Transverse colon (tissue), 4 donors: Measurements from ENCODE around the gene GPR176. TPM values are rescaled to one million over a fixed set of nuclear protein-coding genes. Genes with fewer than 3 reads are reported as not detected.
A peak's percentile ranks its signal among the peaks of the same experiment; 100 is the strongest.

Experiments
- DNase-seq: peaks from one replicate; pipeline ENCODE4 v3.0.0-alpha.2; 2019
- H3K27ac ChIP-seq, 4 donors: fragments of 200-600 bp; sonication (generic); 2 replicates each; pipeline ENCODE4 v1.5.1; 2016 to 2018; ENCODE audit warnings: inconsistent platforms in 4 of 4
- H3K27me3 ChIP-seq: fragments of 200-600 bp; sonication (generic); 2 replicates; pipeline ENCODE4 v1.5.1; 2017; ENCODE audit warnings: inconsistent platforms
- H3K36me3 ChIP-seq, 4 donors: fragments of 200-600 bp; sonication (generic); 2 replicates each; pipeline ENCODE4 v1.5.1; 2017 to 2019; ENCODE audit warnings: inconsistent platforms in 4 of 4
- H3K4me1 ChIP-seq, 4 donors: fragments of 200-600 bp; sonication (generic); 2 replicates each; pipeline ENCODE4 v1.5.1; 2017 to 2020; ENCODE audit warnings: inconsistent platforms in 4 of 4
- H3K4me3 ChIP-seq, 4 donors: fragments of 200-600 bp; sonication (generic); 1 replicate in 1 of 4; 2 replicates in 3 of 4; pipeline versions ENCODE4 v1.5.1 to v1.6.1; 2017 to 2019; ENCODE audit warnings: inconsistent platforms in 4 of 4
- H3K9me3 ChIP-seq, 2 donors: fragments of 200-600 bp; sonication (generic); 2 replicates each; pipeline ENCODE4 v1.5.1; 2017 to 2019; ENCODE audit warnings: inconsistent platforms in 2 of 2
- EP300 ChIP-seq: sonication (generic); formaldehyde crosslinking; IDR thresholded peaks from one replicate; pipeline ENCODE4 v1.6.1; 2017; ENCODE audit warnings: antibody characterized with exemption, low read depth
- POLR2A ChIP-seq: fragments of 450-650 bp; IDR thresholded peaks from one replicate; pipeline ENCODE4 v1.6.1; 2016; ENCODE audit warnings: antibody characterized with exemption, mild to moderate bottlenecking, moderate library complexity
- POLR2AphosphoS5 ChIP-seq, 3 donors: sonication (generic); formaldehyde crosslinking; IDR thresholded peaks; one replicate each; pipeline ENCODE4 v1.6.1; 2016; ENCODE audit warnings: antibody characterized with exemption in 3 of 3
- WGBS, 2 donors: methylation state at CpG; one replicate each; pipeline ENCODE4 v1.1.5; 2018; ENCODE audit warnings: low coverage in 1 of 2; 5-methylcytosine and 5-hydroxymethylcytosine counted together
- in situ Hi-C, 4 donors: fragments of 200-750 bp; cut with MboI; loops; one replicate each; pipeline versions ENCODE4 v1.15.0 to v1.15.1; 2017; ENCODE audit warnings: low sequenced_read_pairs in 3 of 4, low pct_ligation_motif_present in 1 of 4, low pct_unique_long_range_greater_than_20kb in 1 of 4
- intact Hi-C: fragments of 100-400 bp; cut with DNase I; formaldehyde crosslinking; loops from one replicate; pipeline ENCODE4 v1.15.1; 2023; ENCODE audit warnings: low total_unique reads
- total RNA-seq, 4 donors: library from RNA; depleted of rRNA; stranded (reverse); fragments of >200 nt; gene quantifications; one replicate each; pipeline ENCODE4 v1.1.0, GENCODE V29; 2016
- TF ChIP-seq, protein P1 (sequence below), 5 experiments: fragments of 200-600 bp in 3 of 5; fragments of 450-650 bp in 2 of 5; sonication (generic) in 3 of 5; IDR thresholded peaks; 1 replicate in 2 of 5; 2 replicates in 3 of 5; pipeline ENCODE4 v1.5.1; 2016 to 2017; ENCODE audit warnings: antibody characterized with exemption in 5 of 5, inconsistent platforms in 3 of 5, mild to moderate bottlenecking in 2 of 5, moderate library complexity in 1 of 5

The GPR176 gene
- total RNA-seq, 4 donors from 2014 or later = 1.6 to 10.9 (median 2.5) TPM; not detected in 1

GRCh38 chr15:39939487-39940452 is 19.7 kb upstream of the GPR176 start:
- peak overlapping the region in 2 of 4 donors; percentile 31 to 47 for H3K27ac ChIP-seq
- no peak for DNase-seq
- TF ChIP-seq POLR2A (no peak), POLR2AphosphoS5 (IDR thresholded peaks at IDR 0.05) (no peak)
- intact Hi-C loops (no loop called here), in situ Hi-C loops (no loop called here)
- peaks cover 0 to 25% (median 7%) of the 10 kb centered on the region in 4 donors for H3K36me3 ChIP-seq
- peaks cover 0 to 31% (median 16%) of the 10 kb centered on the region in 4 donors for H3K4me1 ChIP-seq
- H3K27me3 ChIP-seq = no peaks in the 10 kb centered on the region
- no peaks in the 10 kb centered on the region for H3K9me3 ChIP-seq
- 40 to 72% methylated on average over 2 to 6 of the region's 6 CpGs for WGBS, 2 donors
- H3K4me3 ChIP-seq = no peak overlapping the region

DNA sequence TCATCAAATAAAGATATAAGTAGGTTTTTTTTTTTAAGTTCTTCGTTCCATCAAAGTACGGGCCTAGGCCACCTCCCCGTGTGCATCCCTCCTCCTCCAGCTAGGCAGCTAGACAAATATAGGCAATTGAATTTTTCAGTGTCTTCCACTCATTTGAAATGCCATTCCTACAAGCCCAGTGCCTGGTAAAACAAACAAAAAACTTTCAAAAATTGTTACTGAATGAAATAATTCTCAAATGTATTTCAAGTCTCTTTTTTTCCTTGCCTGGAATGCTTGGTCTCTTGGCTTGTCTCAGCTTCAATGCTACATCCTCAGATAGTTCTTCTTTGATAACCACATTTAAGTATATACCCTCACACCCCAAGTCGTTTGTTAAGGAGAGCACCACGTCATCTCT is 17.6 kb upstream of the GPR176 start:
- TF ChIP-seq, protein P1, sequence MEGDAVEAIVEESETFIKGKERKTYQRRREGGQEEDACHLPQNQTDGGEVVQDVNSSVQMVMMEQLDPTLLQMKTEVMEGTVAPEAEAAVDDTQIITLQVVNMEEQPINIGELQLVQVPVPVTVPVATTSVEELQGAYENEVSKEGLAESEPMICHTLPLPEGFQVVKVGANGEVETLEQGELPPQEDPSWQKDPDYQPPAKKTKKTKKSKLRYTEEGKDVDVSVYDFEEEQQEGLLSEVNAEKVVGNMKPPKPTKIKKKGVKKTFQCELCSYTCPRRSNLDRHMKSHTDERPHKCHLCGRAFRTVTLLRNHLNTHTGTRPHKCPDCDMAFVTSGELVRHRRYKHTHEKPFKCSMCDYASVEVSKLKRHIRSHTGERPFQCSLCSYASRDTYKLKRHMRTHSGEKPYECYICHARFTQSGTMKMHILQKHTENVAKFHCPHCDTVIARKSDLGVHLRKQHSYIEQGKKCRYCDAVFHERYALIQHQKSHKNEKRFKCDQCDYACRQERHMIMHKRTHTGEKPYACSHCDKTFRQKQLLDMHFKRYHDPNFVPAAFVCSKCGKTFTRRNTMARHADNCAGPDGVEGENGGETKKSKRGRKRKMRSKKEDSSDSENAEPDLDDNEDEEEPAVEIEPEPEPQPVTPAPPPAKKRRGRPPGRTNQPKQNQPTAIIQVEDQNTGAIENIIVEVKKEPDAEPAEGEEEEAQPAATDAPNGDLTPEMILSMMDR (IDR thresholded peaks at IDR 0.05) = no peak
- no peak for TF ChIP-seq EP300
- TF ChIP-seq POLR2A = no peak
- no peak for TF ChIP-seq POLR2AphosphoS5 (IDR thresholded peaks at IDR 0.05)
- DNase-seq = no peak
- 82 to 88% methylated on average over 5 of the region's 5 CpGs for WGBS, 2 donors
- Histone ChIP-seq H3K27ac (no peak overlapping the region), H3K27me3 (no peaks in the 10 kb centered on the region), H3K36me3 (peaks cover 0 to 7% (median 0%) of the 10 kb centered on the region in 4 donors), H3K9me3 (no peaks in the 10 kb centered on the region), H3K4me3 (no peak overlapping the region), H3K4me1 (peaks cover 0 to 39% (median 18%) of the 10 kb centered on the region in 4 donors)
- in situ Hi-C loops = no loop called here
- intact Hi-C loops = no loop called here

DNA sequence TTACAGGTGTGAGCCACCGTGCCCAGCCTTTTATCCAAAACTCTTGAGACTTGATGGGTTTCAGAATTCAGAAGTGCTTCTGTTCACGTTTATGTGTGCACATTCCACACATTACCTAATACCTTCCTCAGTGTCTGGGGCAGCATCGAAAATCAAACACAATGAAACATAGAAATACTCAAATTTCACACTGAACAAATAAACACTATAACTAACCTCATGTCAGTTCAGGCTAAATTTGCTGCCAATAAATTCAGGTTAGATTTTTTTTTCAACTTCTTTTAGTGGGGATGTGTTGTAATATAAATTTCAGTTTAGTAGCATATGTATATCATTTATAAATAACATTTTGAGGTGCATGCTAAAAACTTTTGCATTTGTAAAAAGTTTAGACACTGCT is 16.6 kb upstream of the GPR176 start:
- in situ Hi-C loops = no loop called here
- Histone ChIP-seq H3K27ac (no peak overlapping the region), H3K4me1 (peaks cover 0 to 39% (median 18%) of the 10 kb centered on the region in 4 donors), H3K27me3 (no peaks in the 10 kb centered on the region), H3K36me3 (peaks cover 0 to 6% (median 0%) of the 10 kb centered on the region in 4 donors), H3K9me3 (no peaks in the 10 kb centered on the region), H3K4me3 (no peak overlapping the region)
- DNase-seq = no peak
- no peak for TF ChIP-seq POLR2A
- TF ChIP-seq EP300 = no peak
- no peak for TF ChIP-seq POLR2AphosphoS5 (IDR thresholded peaks at IDR 0.05)
- TF ChIP-seq, protein P1 (IDR thresholded peaks at IDR 0.05) = no peak
- WGBS, 2 donors = 71 to 88% methylated on average over 2 to 3 of the region's 3 CpGs
- intact Hi-C loops = no loop called here

DNA sequence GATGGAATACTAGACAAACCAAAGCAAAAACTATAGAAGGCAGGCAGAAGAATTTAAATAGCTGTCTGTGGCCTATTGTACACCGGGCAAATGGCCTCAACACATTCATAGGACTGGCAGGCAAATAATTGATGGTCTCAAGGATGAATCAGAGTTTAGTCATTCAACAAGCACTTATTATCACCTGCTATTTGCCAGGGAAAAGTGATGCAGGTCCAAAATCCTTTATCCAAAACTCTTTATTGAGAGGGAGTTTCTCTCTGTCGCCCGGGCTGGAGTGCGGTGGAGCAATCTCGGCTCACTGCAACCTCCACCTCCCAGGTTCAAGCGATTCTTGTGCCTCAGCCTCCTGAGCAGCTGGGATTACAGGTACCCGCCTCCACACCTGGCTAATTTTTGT is 16.1 kb upstream of the GPR176 start:
- no peak for DNase-seq
- in situ Hi-C loops = no loop called here
- no peak overlapping the region for H3K4me3 ChIP-seq
- peaks cover 0 to 39% (median 18%) of the 10 kb centered on the region in 4 donors for H3K4me1 ChIP-seq
- no peaks in the 10 kb centered on the region for H3K27me3 ChIP-seq
- TF ChIP-seq, protein P1 (IDR thresholded peaks at IDR 0.05) = no peak
- no peak for TF ChIP-seq POLR2AphosphoS5 (IDR thresholded peaks at IDR 0.05)
- no peak for TF ChIP-seq EP300
- no peak for TF ChIP-seq POLR2A
- H3K36me3 ChIP-seq = peaks cover 0 to 1% (median 0%) of the 10 kb centered on the region in 4 donors
- intact Hi-C loops = no loop called here
- H3K27ac ChIP-seq = no peak overlapping the region
- 94 to 95% methylated on average over 6 to 7 of the region's 7 CpGs for WGBS, 2 donors
- no peaks in the 10 kb centered on the region for H3K9me3 ChIP-seq
